Urinary bladder (tissue), 4 donors: ENCODE results near the gene C16orf89. TPM values are rescaled to one million over a fixed set of nuclear protein-coding genes. Genes with fewer than 3 reads are reported as not detected.
"Not testable (repeated sequence)": the region's sequence is repeated elsewhere in the genome, so short reads cannot be mapped to it uniquely, and the experiment has no call there.

Experiments used
- DNase-seq: peaks from one replicate; pipeline ENCODE4 v3.0.0-alpha.2; 2015; ENCODE audit errors: extremely low spot score
- H3K27ac ChIP-seq: one replicate; pipeline ENCODE4 v1.5.1; 2013; ENCODE audit warnings: low read depth, mild to moderate bottlenecking, moderate library complexity
- H3K36me3 ChIP-seq: one replicate; pipeline ENCODE4 v1.6.1; 2013; ENCODE audit warnings: mild to moderate bottlenecking, moderate library complexity; ENCODE audit not compliant: insufficient read depth
- H3K4me1 ChIP-seq: one replicate; pipeline ENCODE4 v1.6.1; 2013; ENCODE audit warnings: mild to moderate bottlenecking, moderate library complexity; ENCODE audit not compliant: insufficient read depth
- H3K4me3 ChIP-seq: one replicate; pipeline ENCODE4 v1.5.1; 2013; ENCODE audit warnings: low read depth, low read length
- WGBS: extraction: QIAGEN DNeasy Blood & Tissue Kit; methylation state at CpG from one replicate; pipeline ENCODE4 v1.1.7; 2013; 5-methylcytosine and 5-hydroxymethylcytosine counted together
- polyA plus RNA-seq: library from polyadenylated mRNA; stranded (reverse); fragments of 200-250 nt; gene quantifications from one replicate; pipeline ENCODE4 v1.2.3, GENCODE V29; 2013
- total RNA-seq: library from RNA; depleted of rRNA; stranded (reverse); fragments of >200 nt; gene quantifications from one replicate; pipeline ENCODE4 v1.2.3, GENCODE V29; 2014
- donor health status: healthy with polysubstance abuse.
- donor health status: healthy.

The C16orf89 gene
- total and polyA plus RNA-seq, 2 donors, result 6.0 to 11.1 TPM

DNA sequence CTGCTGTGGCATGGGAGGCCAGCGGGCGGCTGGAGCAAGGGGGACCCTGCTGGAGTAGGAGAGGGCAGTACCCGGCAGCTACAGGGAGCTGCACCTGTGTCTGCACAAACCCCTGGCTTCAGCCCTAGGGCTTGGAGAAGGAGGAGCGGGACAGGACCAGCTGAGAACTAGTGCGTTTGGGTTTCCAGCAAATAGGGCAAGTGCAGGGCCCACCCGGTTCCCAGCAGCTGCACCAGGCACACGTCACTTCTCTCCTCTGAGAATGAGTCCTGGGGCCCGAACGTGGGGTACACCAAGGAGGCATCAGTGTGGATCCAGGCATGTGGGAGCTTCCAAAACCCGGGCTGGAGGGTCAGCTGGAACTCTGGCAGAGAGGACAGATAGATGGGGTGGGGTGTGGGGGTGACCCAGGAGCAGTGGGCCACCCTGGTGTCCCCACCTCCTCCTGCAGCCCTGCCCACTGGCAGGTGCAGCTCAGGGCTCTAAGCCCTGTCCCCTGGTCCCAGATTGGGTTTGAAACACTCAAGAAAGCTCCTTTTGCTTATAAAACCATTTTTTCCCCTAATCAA is 5.6 kb downstream of the C16orf89 start:
- no peak for DNase-seq
- Histone ChIP-seq H3K27ac (no peak overlapping the region), H3K36me3 (no peaks in the 10 kb centered on the region), H3K4me3 (no peak overlapping the region), H3K4me1 (no peaks in the 10 kb centered on the region)
- 66% methylated on average over 10 of the region's 10 CpGs for WGBS

DNA sequence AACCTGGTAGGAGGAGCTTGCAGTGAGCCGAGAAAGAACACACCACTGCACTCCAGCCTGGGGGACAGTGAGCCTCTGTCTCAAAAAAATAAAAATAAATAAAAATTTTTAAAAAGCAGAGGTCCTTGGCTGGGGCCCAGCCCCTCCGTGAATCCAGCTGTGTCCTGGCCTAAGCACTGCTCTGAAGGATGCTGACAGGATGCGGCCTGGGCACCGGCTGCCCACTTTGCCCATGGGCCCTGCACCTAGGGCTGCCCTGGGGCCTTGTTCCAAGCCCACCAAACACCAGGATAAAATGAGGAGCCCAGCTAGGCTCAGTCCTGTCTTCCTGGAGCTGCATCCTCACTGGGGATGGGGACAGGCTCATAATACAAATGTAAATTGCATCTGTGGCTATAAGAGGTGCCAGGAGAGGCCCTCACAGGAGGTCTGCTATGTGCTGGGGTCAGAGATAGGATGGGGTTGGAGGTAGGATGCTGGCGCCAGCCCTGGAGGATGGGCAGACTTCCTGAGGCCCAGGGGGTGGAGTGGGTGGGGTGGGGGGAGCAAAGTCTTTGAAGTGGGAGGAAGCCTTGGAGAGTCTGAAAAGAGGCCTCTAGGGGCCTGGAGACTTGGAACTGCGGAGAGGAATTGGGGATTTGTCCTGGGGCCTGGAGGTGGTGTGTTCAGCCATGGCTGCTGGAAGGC is 6.2 kb downstream of the C16orf89 start:
- 58% methylated on average over 6 of the region's 6 CpGs for WGBS
- DNase-seq, result no peak

DNA sequence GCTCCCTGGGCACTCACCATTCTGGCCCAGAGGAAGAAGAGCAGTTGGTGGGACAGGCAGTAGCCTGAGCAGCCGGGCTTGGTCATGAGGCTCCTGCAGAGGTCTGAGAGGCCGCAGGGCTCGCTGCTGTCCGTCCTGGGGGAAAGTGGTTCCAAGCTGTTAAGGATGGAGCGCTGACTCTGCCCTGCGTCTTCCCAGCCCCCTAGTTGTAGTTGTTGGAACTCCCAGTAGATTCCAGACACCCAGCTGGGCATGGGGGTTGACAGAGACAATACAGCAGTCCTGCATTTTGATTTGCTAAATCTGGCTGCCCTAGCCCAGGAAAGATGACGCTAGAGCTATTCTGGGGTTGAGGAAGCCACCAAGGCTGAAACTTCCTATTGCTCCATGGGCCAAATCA is 7.3 kb downstream of the C16orf89 start:
- Histone ChIP-seq H3K4me1 (no peaks in the 10 kb centered on the region), H3K4me3 (no peak overlapping the region), H3K36me3 (no peaks in the 10 kb centered on the region), H3K27ac (no peak overlapping the region)
- no peak for DNase-seq
- WGBS, result 50% methylated on average over 7 of the region's 7 CpGs

More for the DNA sequence above, 6.2 kb downstream of the C16orf89 start:
- Histone ChIP-seq H3K36me3 (no peaks in the 10 kb centered on the region), H3K4me3 (no peak overlapping the region), H3K27ac (no peak overlapping the region), H3K4me1 (no peaks in the 10 kb centered on the region)

DNA sequence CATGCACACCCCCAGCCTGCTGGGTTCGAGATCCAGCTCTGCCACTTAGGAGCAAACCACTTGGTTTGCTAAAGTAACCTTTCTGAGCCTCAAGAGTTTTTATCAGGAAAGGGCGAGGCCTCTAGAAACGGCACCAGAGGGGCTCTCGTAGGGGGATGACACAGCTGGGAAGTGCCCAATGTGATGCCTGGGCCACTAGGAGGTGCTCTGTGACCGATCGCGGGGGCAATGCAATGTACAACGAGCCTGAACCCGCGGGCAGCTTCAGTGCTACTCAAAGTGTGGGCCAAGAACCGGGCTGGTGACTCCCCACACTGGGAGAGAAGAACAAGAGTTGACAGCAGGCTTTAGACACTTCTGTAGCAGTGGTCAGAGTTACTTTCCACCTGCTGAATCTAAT is 9.4 kb downstream of the C16orf89 start:
- no peaks in the 10 kb centered on the region for H3K36me3 ChIP-seq
- H3K4me3 ChIP-seq, result no peak overlapping the region
- no peak for DNase-seq
- no peak overlapping the region for H3K27ac ChIP-seq
- WGBS, result 12% methylated on average over 11 of the region's 11 CpGs
- H3K4me1 ChIP-seq, result no peaks in the 10 kb centered on the region

DNA sequence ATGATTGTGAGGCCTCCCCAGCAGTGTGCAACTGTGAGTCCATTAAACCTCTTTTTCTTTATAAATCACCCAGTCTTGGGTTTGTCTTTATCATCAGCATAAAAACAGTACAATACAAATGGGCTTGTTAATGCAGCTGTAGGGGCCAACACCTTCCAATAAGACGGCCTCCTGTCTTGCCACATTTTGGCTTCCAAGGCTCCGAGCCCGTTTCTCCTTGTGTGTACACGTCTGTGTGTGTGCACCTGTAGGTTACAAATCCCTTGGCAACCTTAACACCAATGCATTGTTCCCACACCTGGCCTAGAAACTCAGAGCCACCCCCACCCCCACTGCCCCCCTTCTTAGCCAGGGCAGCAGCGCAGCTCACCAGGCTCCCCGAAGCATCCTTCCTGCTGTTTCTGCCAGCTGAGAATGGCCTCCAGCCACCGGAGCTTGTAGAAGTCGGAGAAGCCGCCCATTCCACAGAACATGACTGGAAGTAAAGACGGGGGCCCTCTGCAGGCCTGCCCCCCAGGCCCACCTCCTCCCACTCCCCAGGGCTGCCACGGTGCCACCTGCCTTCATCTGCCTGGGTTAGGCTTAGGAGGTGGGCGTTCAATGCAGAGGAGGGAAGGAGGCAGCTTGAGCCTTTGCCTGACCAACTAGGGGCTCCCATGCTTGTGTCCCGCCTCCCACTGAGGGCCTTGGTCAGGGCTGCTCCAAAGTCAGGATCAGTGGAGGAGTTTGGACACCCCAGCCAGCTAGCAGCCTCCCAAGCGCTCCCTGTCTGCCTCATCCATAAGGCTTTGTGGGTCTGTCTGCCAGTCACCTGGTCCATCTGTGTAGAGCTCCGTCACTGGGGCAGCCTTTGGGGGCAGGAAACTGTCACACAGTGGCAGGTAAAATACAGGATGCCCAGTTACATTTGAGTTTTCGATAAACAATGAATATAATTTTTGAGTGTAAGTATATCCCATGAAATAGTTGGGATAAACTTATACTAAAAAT is 10.6 kb downstream of the C16orf89 start:
- 87% methylated on average over 16 of the region's 16 CpGs for WGBS
- no peaks in the 10 kb centered on the region for H3K4me1 ChIP-seq
- DNase-seq, result no peak
- H3K36me3 ChIP-seq, result no peaks in the 10 kb centered on the region
- no peak overlapping the region for H3K4me3 ChIP-seq
- no peak overlapping the region for H3K27ac ChIP-seq

DNA sequence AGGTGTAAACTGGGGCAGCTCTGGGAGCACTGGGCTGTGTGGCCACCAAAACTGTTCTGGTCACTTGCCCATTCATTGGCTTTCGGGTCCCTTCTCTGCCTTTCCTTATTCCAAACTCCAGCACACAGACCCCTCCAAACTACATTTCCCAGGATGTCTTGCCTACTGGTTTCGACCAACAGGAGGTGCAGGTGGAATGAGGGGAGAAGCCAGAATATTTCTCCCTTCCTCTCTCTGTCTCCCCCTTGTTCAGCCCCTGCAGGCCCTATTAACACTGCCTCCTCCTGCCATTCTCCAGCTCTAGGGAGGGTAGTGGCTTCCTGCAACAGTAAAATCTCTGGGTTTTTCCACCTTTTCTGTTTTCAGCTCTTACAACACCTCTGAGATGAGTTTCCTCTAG is 18.8 kb downstream of the C16orf89 start:
- 79% methylated on average over 2 of the region's 2 CpGs for WGBS
- H3K4me1 ChIP-seq, result no peaks in the 10 kb centered on the region
- DNase-seq, result no peak
- no peak overlapping the region for H3K4me3 ChIP-seq
- no peak overlapping the region for H3K27ac ChIP-seq
- H3K36me3 ChIP-seq, result no peaks in the 10 kb centered on the region

DNA sequence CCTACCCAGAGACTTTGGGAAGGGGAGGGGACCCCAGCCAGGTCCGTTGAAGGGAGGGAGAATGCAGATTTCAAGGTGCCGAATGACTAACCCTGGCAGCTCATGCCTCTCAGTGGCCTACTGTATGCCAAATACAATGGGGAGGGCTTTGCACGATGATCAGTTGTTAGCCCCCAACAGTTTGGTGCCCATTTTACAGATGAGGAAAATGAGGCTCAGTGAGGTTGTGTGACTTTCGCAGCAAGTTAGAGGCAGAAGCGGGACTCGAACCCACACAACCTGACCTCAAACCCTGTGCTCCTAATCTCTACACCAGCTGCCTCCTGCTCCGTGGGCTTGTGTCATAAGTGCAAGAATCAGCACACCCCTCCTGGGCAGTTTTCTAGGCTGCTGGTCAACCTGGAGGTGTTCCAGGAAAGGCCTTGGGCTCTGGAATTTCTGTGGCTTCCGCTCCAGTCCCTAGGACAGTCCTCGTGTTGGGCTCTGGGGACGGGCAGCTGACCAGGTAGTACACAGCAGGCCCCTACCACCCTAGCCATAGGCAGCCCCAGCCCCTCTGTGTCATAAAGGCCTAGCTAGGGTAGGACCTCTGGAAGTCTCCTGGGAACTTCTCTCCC is 20.1 kb downstream of the C16orf89 start:
- Histone ChIP-seq H3K36me3 (no peaks in the 10 kb centered on the region), H3K27ac (no peak overlapping the region), H3K4me1 (no peaks in the 10 kb centered on the region), H3K4me3 (no peak overlapping the region)
- 89% methylated on average over 10 of the region's 10 CpGs for WGBS
- no peak for DNase-seq

DNA sequence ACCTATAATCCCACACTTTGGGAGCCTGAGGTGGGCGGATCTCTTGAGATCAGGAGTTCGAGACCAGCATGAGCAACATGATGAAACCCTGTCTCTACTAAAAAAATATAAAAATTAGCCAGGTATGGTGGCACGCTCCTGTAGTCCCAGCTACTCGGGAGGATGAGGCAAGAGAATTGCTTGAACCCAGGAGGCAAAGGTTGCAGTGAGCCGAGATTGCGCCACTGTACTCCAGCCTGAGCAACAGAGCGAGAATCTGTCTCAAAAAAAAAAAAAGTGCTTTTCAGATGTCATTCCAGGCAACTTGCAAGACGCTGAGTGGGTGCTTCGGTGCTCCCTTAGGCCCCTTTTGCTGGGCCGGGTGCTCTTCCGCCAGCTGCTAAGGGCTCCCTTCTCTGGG is 21.2 kb downstream of the C16orf89 start:
- H3K4me1 ChIP-seq, H3K4me3 ChIP-seq, H3K36me3 ChIP-seq, H3K27ac ChIP-seq, DNase-seq: not testable (repeated sequence)
- WGBS, result 94% methylated on average over 11 of the region's 11 CpGs

DNA sequence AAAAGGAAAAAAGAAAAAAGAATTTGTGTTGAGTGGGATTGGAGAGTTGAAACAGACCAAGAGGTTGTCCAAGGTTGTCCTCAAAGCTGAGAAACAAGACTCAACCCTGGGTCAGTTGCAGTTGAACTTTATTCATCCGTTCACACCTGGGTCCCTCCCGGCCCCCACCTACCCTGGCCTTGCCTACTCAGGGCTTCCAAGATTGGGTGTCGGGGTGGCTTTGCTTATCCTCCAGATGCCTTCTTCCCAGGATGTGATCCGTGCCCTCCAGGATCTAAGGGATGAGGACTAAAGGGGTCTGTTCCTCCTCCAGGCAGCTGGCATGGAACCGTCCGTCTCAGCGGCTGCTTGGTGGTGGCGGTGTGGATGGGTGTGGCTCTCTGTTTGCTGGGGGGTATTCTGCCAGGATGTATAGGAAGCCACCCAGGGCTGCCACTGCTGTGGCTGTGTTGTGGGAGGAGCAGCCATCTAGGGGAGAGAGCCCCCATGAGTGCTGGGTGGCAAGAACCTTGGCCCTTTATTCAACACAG is 21.7 kb downstream of the C16orf89 start:
- Histone ChIP-seq H3K4me3 (no peak overlapping the region), H3K36me3 (no peaks in the 10 kb centered on the region), H3K27ac (no peak overlapping the region), H3K4me1 (no peaks in the 10 kb centered on the region)
- 92% methylated on average over 8 of the region's 8 CpGs for WGBS
- DNase-seq, result no peak

DNA sequence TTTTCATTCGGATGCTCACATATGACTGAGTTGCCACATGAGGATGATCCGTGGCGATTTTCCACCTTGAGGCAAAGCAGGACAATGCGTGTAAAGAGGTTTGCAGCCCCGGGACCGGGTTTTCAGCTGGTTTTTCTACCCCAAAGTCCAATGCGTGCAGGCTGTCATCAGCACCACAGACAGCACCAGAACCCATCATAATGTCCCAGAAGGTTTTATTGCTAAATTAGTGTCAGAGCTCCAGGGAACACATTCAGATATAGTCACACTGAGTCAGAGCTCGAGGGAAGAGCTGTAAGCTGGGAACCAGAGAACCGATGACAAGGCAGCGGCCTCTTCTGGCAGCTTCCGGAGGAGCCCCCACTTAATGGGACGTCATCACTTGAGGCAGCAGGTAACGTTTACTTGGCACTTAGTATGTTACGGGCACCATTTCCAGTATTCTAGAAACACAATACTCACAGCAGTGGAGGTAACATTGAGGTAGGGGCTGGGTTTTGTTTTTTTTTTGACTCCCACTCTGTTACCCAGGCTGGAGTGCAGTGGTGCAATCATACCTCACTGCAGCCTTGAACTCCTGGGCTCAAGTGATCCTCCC is 23.1 kb downstream of the C16orf89 start:
- 73% methylated on average over 14 of the region's 14 CpGs for WGBS
- DNase-seq, result no peak
- Histone ChIP-seq H3K27ac (no peak overlapping the region), H3K4me1 (no peaks in the 10 kb centered on the region), H3K36me3 (no peaks in the 10 kb centered on the region), H3K4me3 (no peak overlapping the region)

DNA sequence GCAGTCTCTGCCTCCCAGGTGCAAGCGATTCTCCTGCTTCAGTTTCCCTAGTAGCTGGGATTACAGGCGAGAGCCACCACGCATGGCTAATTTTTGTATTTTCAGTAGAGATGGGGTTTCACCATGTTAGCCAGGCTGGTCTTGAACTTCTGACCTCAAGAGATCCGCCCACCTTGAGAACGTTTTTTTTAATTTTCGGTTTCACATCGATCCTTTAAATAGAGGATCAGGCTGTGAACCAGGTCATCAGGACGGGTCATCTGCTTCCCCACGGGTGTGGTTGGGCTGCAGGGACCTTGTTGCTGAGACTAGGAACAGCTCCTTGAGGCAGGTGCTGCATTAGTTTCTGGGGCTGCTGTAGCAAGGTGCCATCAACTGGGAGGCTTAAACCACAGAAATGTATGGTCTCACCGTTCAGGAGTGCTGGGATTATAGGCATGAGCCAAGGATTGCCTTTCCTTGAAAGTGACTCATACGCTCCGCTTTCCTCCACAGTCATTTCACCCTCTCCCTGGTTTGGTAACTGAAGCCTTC is 24.1 kb downstream of the C16orf89 start:
- no peak for DNase-seq
- Histone ChIP-seq H3K27ac (no peak overlapping the region), H3K4me3 (no peak overlapping the region), H3K4me1 (no peaks in the 10 kb centered on the region), H3K36me3 (no peaks in the 10 kb centered on the region)
- 72% methylated on average over 12 of the region's 12 CpGs for WGBS

DNA sequence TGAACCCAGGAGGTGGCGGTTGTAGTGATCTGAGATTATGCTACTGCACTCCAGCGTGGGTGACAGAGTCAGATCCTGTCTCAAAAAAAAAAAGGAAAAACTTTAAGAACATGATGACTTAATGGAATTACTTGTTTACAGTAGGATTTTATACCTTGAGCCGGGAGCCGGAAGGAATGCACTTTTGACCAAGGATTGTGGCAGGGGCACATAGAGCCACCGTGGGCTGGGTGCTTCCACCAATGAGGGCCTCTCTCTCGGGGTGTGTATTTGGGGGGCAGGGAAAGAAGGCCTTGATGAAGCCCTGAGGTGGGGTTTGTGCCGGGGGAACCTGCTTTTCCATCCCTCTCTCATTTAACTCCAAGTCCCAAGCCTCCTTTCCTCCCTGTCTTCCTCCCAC is 25.3 kb downstream of the C16orf89 start:
- Histone ChIP-seq H3K4me3 (no peak overlapping the region), H3K27ac (no peak overlapping the region), H3K36me3 (no peaks in the 10 kb centered on the region), H3K4me1 (no peaks in the 10 kb centered on the region)
- DNase-seq, result no peak
- WGBS, result 34% methylated on average over 7 of the region's 7 CpGs
